ENCODE measurements around the gene RGS14.

DNA sequence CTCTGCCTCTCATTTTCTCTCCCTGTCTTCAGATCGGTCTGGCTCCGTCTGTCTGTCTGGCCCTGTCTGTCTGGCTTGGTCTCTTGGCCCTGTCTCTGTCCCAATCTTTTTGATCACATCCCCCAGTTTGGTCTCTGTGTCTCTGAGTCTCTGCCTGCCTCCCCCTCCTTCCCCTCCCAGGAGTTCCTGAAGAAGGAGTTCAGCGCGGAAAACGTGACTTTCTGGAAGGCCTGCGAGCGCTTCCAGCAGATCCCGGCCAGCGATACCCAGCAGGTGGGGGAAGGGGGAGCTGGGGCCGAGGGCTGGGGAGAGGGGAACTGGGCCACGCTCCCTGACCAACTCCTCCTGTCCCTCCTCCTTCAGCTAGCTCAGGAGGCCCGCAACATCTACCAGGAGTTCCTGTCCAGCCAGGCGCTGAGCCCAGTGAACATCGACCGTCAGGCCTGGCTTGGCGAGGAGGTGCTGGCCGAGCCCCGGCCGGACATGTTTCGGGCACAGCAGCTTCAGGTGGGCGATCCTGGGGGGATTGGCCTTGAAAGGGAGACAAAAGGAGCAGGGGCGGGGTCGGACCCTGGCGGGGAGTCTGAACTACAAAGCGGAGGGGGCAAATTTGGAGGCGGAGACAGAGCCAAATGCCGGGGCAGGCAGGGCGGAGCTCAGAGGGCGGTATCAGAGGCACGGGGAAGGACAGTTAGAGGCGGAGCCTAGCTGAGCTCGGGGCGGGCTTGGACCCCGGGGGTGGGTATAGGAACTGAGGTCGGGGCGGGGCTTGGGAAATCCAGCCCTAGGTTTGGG, 9.0 kb downstream of the RGS14 start:
- TF ChIP-seq, protein P1, sequence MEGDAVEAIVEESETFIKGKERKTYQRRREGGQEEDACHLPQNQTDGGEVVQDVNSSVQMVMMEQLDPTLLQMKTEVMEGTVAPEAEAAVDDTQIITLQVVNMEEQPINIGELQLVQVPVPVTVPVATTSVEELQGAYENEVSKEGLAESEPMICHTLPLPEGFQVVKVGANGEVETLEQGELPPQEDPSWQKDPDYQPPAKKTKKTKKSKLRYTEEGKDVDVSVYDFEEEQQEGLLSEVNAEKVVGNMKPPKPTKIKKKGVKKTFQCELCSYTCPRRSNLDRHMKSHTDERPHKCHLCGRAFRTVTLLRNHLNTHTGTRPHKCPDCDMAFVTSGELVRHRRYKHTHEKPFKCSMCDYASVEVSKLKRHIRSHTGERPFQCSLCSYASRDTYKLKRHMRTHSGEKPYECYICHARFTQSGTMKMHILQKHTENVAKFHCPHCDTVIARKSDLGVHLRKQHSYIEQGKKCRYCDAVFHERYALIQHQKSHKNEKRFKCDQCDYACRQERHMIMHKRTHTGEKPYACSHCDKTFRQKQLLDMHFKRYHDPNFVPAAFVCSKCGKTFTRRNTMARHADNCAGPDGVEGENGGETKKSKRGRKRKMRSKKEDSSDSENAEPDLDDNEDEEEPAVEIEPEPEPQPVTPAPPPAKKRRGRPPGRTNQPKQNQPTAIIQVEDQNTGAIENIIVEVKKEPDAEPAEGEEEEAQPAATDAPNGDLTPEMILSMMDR (optimal IDR thresholded peaks at IDR 0.05 in 1 of 3, IDR thresholded peaks at IDR 0.05 in 1 of 3, conservative IDR thresholded peaks at IDR 0.05 in 1 of 3; ENCODE audit: extremely low read depth in 1 of 3, insufficient read depth in 2 of 3, low read length in 3 of 3) = no peak
- no peak for TF ChIP-seq EZH2 (IDR thresholded peaks at IDR 0.05; ENCODE audit: low read length)
